ENCODE data around the gene CPSF7. TPM values are rescaled to one million over a fixed set of nuclear protein-coding genes. Genes with fewer than 3 reads are reported as not detected.
A peak's percentile ranks its signal among the peaks of the same experiment; 100 is the strongest.

The CPSF7 gene
- total and polyA plus RNA-seq, 2 experiments from 2014 or later = 27.1 to 42.3 TPM

DNA sequence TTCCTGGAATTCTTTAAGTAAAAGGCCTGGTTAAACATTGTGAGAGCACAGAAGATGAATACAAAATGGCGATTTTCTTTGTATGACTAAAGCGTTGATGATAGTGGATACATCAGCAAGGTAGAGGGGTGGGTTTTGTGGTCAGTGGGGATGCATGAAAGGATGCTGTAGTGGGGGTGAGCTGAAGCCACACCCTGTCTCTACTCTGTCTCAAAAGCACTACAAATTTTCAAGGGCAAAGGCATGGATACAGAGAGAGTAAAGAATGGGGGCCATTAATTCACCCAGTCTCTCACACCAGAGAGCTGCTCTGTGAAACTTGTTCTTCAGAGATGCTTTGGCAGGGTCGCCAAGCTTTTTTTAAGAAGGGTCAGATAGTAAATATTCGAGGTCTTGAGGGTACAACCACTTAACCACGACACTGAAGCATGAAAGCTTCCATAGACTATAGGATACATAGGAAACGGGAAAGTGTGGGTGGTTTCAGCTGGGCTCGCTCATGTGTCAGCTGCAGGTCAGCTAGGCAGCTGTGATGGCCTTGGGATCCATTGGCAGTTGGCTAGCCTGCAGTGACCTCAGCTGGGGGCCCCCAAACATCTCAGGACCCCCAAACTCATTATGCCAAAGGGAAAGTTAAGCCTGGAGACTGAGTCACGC lies 59.3 kb downstream of the CPSF7 start:
- H2AFZ ChIP-seq = no peak overlapping the region
- 96 to 98% methylated on average over 8 of the region's 8 CpGs for WGBS, 2 experiments (ENCODE audit: low coverage in 1 of 2, low lambda C conversion rate in 2 of 2, missing lambda C conversion rate in 2 of 2)
- peaks cover 25% of the 10 kb centered on the region for H3K4me1 ChIP-seq (ENCODE audit: insufficient read depth)
- no peaks in the 10 kb centered on the region for H3K9me3 ChIP-seq (ENCODE audit: low read depth)
- peaks cover 21% of the 10 kb centered on the region for H3F3A ChIP-seq (ENCODE audit: insufficient read depth)
- H3K9me2 ChIP-seq (ENCODE audit: insufficient read depth) = no peaks in the 10 kb centered on the region
- no peaks in the 10 kb centered on the region for H4K20me1 ChIP-seq (ENCODE audit: insufficient read depth)
- TF ChIP-seq EZH2phosphoT487 (IDR thresholded peaks at IDR 0.05; ENCODE audit: insufficient read depth, low read depth) (no peak), EZH2 (IDR thresholded peaks at IDR 0.05; ENCODE audit: insufficient read depth, poor library complexity, severe bottlenecking) (no peak)
- H3K9ac ChIP-seq = peak overlapping the region; percentile 49; the same call in 1 of the 2 replicates
- H3K4me3 ChIP-seq = no peak overlapping the region
- H3K4me2 ChIP-seq (ENCODE audit: unreplicated experiment) = peak overlapping the region; percentile 21
- peaks cover 27% of the 10 kb centered on the region; the same call in 1 of the 2 replicates for H3K36me3 ChIP-seq (ENCODE audit: low read depth)
- H3K79me2 ChIP-seq (ENCODE audit: insufficient read depth) = no peaks in the 10 kb centered on the region
- in situ Hi-C loops (cut with MboI) = no loop called here
- H3K27me3 ChIP-seq (replicated peaks; ENCODE audit: insufficient read depth) = no peaks in the 10 kb centered on the region
- peak overlapping the region; percentile 82 for H3K27ac ChIP-seq
- no peak for DNase-seq

DNA sequence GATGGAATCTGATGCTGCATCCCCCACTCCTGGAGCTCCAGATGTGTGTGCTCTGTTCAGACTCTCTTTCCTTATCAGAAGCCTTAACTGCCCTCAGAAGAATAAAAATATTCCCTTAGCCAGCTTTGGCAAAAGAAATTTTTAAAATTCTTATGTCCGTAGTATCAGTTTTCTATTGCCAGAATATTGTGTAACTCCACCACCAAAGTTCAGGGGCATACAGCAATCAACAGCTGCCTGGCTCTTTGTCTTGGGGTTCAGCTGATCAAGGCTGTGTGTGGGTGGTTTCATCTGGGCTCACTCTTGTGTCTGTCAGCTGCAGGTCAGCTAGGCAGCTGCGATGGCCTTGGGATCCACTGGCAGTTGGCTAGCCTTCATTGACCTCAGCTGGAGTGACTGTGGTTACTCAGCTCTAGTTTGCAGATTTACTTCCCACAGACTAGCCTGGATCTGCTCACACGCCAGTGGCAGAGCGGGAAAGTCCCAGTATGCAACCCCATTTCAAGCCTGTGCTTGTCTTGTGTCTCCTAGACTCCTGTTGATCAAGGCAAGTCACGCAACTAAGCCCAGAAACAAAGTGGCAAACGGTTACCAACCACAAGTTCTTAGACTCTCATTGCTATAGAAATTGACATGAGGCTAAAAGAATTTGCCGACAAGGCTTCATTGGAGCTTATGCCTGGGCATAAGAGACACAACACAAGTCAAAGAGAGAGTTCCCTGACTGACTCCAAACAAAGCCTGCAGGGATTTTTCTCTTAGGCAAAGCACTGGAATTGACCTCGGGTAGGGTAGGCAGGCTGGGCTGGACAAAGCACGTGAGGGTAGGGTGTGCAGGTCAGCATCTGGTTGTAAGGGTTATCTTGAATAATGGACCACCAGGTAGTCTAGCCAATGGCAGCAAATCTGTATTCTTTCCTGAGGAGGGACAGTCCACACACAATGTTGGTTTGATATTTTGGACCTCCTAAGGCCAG lies 60.1 kb downstream of the CPSF7 start:
- no peak for TF ChIP-seq EZH2phosphoT487 (IDR thresholded peaks at IDR 0.05; ENCODE audit: insufficient read depth, low read depth)
- TF ChIP-seq EZH2 (IDR thresholded peaks at IDR 0.05; ENCODE audit: insufficient read depth, poor library complexity, severe bottlenecking) = no peak
- no peaks in the 10 kb centered on the region for H3K27me3 ChIP-seq (replicated peaks; ENCODE audit: insufficient read depth)
- DNase-seq = peak; percentile 84
- no peaks in the 10 kb centered on the region for H3K9me2 ChIP-seq (ENCODE audit: insufficient read depth)
- no peaks in the 10 kb centered on the region for H3K9me3 ChIP-seq (ENCODE audit: low read depth)
- WGBS, 2 experiments (ENCODE audit: low coverage in 1 of 2, low lambda C conversion rate in 2 of 2, missing lambda C conversion rate in 2 of 2) = 70 to 73% methylated on average over 9 of the region's 9 CpGs
- no peaks in the 10 kb centered on the region for H4K20me1 ChIP-seq (ENCODE audit: insufficient read depth)
- in situ Hi-C loops (cut with MboI) = no loop called here
- H2AFZ ChIP-seq = no peak overlapping the region
- peak overlapping the region; percentile 21 for H3K4me2 ChIP-seq (ENCODE audit: unreplicated experiment)
- H3K4me3 ChIP-seq = no peak overlapping the region
- peaks cover 25% of the 10 kb centered on the region for H3K4me1 ChIP-seq (ENCODE audit: insufficient read depth)
- H3K9ac ChIP-seq = peak overlapping the region; percentile 49
- H3F3A ChIP-seq (ENCODE audit: insufficient read depth) = peaks cover 21% of the 10 kb centered on the region
- peaks cover 26% of the 10 kb centered on the region; the same call in 1 of the 2 replicates for H3K36me3 ChIP-seq (ENCODE audit: low read depth)
- H3K79me2 ChIP-seq (ENCODE audit: insufficient read depth) = no peaks in the 10 kb centered on the region
- H3K27ac ChIP-seq = peak overlapping the region; percentile 82

DNA sequence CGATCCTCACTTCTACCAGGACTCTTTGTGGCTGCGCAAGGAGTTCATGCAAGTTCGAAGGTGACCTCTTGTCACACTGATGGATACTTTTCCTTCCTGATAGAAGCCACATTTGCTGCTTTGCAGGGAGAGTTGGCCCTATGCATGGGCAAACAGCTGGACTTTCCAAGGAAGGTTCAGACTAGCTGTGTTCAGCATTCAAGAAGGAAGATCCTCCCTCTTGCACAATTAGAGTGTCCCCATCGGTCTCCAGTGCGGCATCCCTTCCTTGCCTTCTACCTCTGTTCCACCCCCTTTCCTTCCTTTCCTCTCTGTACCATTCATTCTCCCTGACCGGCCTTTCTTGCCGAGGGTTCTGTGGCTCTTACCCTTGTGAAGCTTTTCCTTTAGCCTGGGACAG lies 61.1 kb downstream of the CPSF7 start:
- peaks cover 9% of the 10 kb centered on the region for H3K79me2 ChIP-seq (ENCODE audit: insufficient read depth)
- H3F3A ChIP-seq (ENCODE audit: insufficient read depth) = peaks cover 21% of the 10 kb centered on the region
- peaks cover 25% of the 10 kb centered on the region for H3K4me1 ChIP-seq (ENCODE audit: insufficient read depth)
- in situ Hi-C loops (cut with MboI) = no loop called here
- no peaks in the 10 kb centered on the region for H3K27me3 ChIP-seq (replicated peaks; ENCODE audit: insufficient read depth)
- H3K9me2 ChIP-seq (ENCODE audit: insufficient read depth) = no peaks in the 10 kb centered on the region
- DNase-seq = no peak
- no peak overlapping the region for H2AFZ ChIP-seq
- no peak overlapping the region for H3K4me3 ChIP-seq
- H3K4me2 ChIP-seq (ENCODE audit: unreplicated experiment) = no peak overlapping the region
- 87 to 88% methylated on average over 7 of the region's 7 CpGs for WGBS, 2 experiments (ENCODE audit: low coverage in 1 of 2, low lambda C conversion rate in 2 of 2, missing lambda C conversion rate in 2 of 2)
- H4K20me1 ChIP-seq (ENCODE audit: insufficient read depth) = no peaks in the 10 kb centered on the region
- H3K27ac ChIP-seq = peak overlapping the region; percentile 82
- TF ChIP-seq EZH2 (IDR thresholded peaks at IDR 0.05; ENCODE audit: insufficient read depth, poor library complexity, severe bottlenecking) (no peak), EZH2phosphoT487 (IDR thresholded peaks at IDR 0.05; ENCODE audit: insufficient read depth, low read depth) (no peak)
- no peaks in the 10 kb centered on the region for H3K9me3 ChIP-seq (ENCODE audit: low read depth)
- no peak overlapping the region for H3K9ac ChIP-seq
- H3K36me3 ChIP-seq (ENCODE audit: low read depth) = peaks cover 26% of the 10 kb centered on the region; the same call in 1 of the 2 replicates

DNA sequence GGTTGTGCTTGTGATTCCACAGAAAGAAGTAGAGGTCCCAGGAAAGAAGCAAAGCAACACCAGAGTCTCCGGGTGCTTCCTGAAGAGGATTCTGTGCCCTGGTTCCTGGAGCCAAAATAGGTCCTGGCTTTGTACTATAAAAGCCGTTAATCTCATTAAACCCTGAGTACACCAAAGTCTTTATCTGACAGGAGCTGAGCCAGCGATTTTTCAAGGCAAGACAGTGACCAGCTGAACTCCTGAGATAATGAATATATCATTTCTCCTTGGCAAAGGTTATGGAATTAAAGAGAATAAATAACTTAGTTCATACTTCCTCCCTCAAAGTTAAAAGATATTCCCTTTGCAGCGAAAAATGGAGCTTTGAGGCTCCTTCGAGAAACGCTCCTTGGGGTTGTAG lies 62.4 kb downstream of the CPSF7 start:
- peaks cover 25% of the 10 kb centered on the region for H3K4me1 ChIP-seq (ENCODE audit: insufficient read depth)
- H3K27ac ChIP-seq = no peak overlapping the region
- no peaks in the 10 kb centered on the region for H3K9me2 ChIP-seq (ENCODE audit: insufficient read depth)
- DNase-seq = no peak
- no peaks in the 10 kb centered on the region for H3K9me3 ChIP-seq (ENCODE audit: low read depth)
- H3K79me2 ChIP-seq (ENCODE audit: insufficient read depth) = peaks cover 21% of the 10 kb centered on the region
- H3K4me3 ChIP-seq = no peak overlapping the region
- in situ Hi-C loops (cut with MboI) = no loop called here
- no peaks in the 10 kb centered on the region for H3K27me3 ChIP-seq (replicated peaks; ENCODE audit: insufficient read depth)
- no peaks in the 10 kb centered on the region for H4K20me1 ChIP-seq (ENCODE audit: insufficient read depth)
- WGBS, 2 experiments (ENCODE audit: low coverage in 1 of 2, low lambda C conversion rate in 2 of 2, missing lambda C conversion rate in 2 of 2) = 86 to 87% methylated on average over 6 of the region's 6 CpGs
- H3F3A ChIP-seq (ENCODE audit: insufficient read depth) = peaks cover 21% of the 10 kb centered on the region
- no peak overlapping the region for H3K4me2 ChIP-seq (ENCODE audit: unreplicated experiment)
- H3K9ac ChIP-seq = no peak overlapping the region
- peaks cover 17% of the 10 kb centered on the region; the same call in 1 of the 2 replicates for H3K36me3 ChIP-seq (ENCODE audit: low read depth)
- H2AFZ ChIP-seq = no peak overlapping the region
- TF ChIP-seq EZH2 (IDR thresholded peaks at IDR 0.05; ENCODE audit: insufficient read depth, poor library complexity, severe bottlenecking) (no peak), EZH2phosphoT487 (IDR thresholded peaks at IDR 0.05; ENCODE audit: insufficient read depth, low read depth) (no peak)
